ENCODE data around the gene TMEM176A.

GRCh38 chr7:150793569-150794238, 6.9 kb upstream of the TMEM176A start:
- TF ChIP-seq EP300 (IDR thresholded peaks at IDR 0.05) (no peak), CTCF (IDR thresholded peaks at IDR 0.05) (no peak), POLR2AphosphoS5 (IDR thresholded peaks at IDR 0.05) (no peak), POLR2A (IDR thresholded peaks at IDR 0.05) (no peak)
